ENCODE data around the gene CAMTA1. TPM values are rescaled to one million over a fixed set of nuclear protein-coding genes. Genes with fewer than 3 reads are reported as not detected.

Gene CAMTA1
- total and polyA plus RNA-seq, 8 donors: 42.8 to 213 (median 118) TPM

GRCh38 chr1:7300893-7301663 is 515.8 kb downstream of the CAMTA1 start:
- peaks cover 8 to 32% (median 19%) of the 10 kb centered on the region in 4 donors for H3K4me1 ChIP-seq
- peak overlapping the region in 1 of 5 donors; percentile 80 for H3K27ac ChIP-seq
- peaks cover 0 to 7% (median 0%) of the 10 kb centered on the region in 4 donors for H3K9me3 ChIP-seq
- no peaks in the 10 kb centered on the region for H3K27me3 ChIP-seq
- DNase-seq: peak in 1 of 2 donors; percentile 41
- 75 to 79% (median 77%) methylated on average over 10 of the region's 10 CpGs for WGBS, 5 donors
- TF ChIP-seq CTCF (IDR thresholded peaks at IDR 0.05) (no peak), POLR2AphosphoS5 (IDR thresholded peaks at IDR 0.05) (peak in 1 of 3 donors; percentile 30)
- H3K36me3 ChIP-seq: no peaks in the 10 kb centered on the region
- H3K4me3 ChIP-seq: no peak overlapping the region
- intact Hi-C loops (cut with DNase I; ENCODE audit: low total_unique reads): no loop called here

DNA sequence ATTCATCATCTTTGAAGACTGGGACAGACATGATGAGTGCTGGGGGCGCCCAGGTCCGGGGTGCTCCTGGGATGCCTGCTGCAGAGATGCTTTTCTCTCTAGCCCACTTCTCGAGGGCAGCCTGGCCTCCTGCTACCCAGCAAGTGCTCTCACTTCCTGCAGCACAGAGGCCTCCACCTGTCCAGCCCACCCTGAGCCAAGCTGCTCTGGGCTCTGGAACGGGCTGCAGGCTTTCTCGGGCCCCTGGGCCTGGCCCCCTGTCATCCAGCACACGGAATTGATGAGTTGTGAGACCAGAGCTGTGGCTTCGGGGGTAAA is 516.4 kb downstream of the CAMTA1 start:
- Histone ChIP-seq H3K27me3 (no peaks in the 10 kb centered on the region), H3K4me3 (no peak overlapping the region), H3K9me3 (peaks cover 0 to 4% (median 0%) of the 10 kb centered on the region in 4 donors), H3K27ac (no peak overlapping the region), H3K36me3 (no peaks in the 10 kb centered on the region), H3K4me1 (peaks cover 8 to 32% (median 19%) of the 10 kb centered on the region in 4 donors)
- no peak for DNase-seq
- intact Hi-C loops (cut with DNase I; ENCODE audit: low total_unique reads): no loop called here
- WGBS, 5 donors: 69 to 86% (median 79%) methylated on average over 4 to 7 of the region's 7 CpGs
- TF ChIP-seq POLR2A (IDR thresholded peaks at IDR 0.05): no peak
- TF ChIP-seq CTCF (IDR thresholded peaks at IDR 0.05): no peak
- no peak for TF ChIP-seq POLR2AphosphoS5 (IDR thresholded peaks at IDR 0.05)
- no peak for TF ChIP-seq EP300 (IDR thresholded peaks at IDR 0.05)

DNA sequence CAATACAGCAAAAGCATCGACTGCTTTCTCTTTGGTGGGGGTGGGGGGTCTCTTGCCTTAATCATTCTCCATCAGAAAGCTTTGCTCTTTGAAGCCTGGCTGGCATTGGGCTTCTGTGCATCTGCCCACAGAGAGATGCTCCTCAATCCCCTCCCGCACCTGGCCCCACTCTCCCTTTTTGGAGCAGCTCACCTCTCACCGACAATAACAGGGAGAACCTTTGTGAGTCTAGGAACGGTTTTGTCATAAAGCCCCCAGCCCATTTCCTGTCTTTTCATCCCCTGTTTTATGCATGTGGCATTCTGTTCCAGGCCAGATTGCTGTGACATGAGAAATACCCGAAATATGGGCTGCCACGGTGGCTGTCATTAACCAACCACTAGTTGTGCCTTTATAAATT is 516.9 kb downstream of the CAMTA1 start:
- H3K9me3 ChIP-seq: peaks cover 0 to 6% (median 2%) of the 10 kb centered on the region in 4 donors
- WGBS, 5 donors: 76 to 84% (median 82%) methylated on average over 6 of the region's 6 CpGs
- no peak for TF ChIP-seq CTCF (IDR thresholded peaks at IDR 0.05)
- TF ChIP-seq POLR2AphosphoS5 (IDR thresholded peaks at IDR 0.05): no peak
- no peak for TF ChIP-seq POLR2A (IDR thresholded peaks at IDR 0.05)
- no peak for TF ChIP-seq EP300 (IDR thresholded peaks at IDR 0.05)
- intact Hi-C loops (cut with DNase I; ENCODE audit: low total_unique reads): no loop called here
- H3K27me3 ChIP-seq: no peaks in the 10 kb centered on the region
- no peaks in the 10 kb centered on the region for H3K36me3 ChIP-seq
- no peak overlapping the region for H3K27ac ChIP-seq
- peaks cover 8 to 32% (median 19%) of the 10 kb centered on the region in 4 donors for H3K4me1 ChIP-seq
- no peak for DNase-seq
- no peak overlapping the region for H3K4me3 ChIP-seq

DNA sequence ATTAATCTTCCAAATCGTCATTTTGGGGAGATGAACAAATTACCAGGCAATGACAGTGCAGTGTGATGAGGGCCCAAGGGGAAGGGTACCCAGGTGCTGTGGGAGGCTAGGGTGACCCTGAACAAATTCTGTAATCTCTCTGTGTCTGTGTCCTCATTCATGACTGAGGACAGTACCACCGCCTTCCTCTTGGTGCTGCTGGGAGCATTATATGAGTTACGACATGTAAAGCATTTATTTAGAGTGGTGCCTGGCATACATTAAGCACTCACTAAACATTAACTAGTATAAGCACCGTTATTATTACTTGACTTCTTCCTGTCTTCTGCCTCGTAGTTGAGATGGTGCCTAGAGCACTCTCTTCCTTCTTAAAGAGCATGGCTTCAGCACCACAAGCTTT is 517.6 kb downstream of the CAMTA1 start:
- H3K27ac ChIP-seq: no peak overlapping the region
- peaks cover 5 to 32% (median 18%) of the 10 kb centered on the region in 4 donors for H3K4me1 ChIP-seq
- H3K4me3 ChIP-seq: no peak overlapping the region
- DNase-seq: no peak
- no peaks in the 10 kb centered on the region for H3K27me3 ChIP-seq
- WGBS, 5 donors: 64 to 74% (median 69%) methylated on average over 5 of the region's 5 CpGs
- H3K36me3 ChIP-seq: no peaks in the 10 kb centered on the region
- no peak for TF ChIP-seq CTCF (IDR thresholded peaks at IDR 0.05)
- no peak for TF ChIP-seq POLR2AphosphoS5 (IDR thresholded peaks at IDR 0.05)
- no peak for TF ChIP-seq EP300 (IDR thresholded peaks at IDR 0.05)
- no peak for TF ChIP-seq POLR2A (IDR thresholded peaks at IDR 0.05)
- peaks cover 0 to 12% (median 5%) of the 10 kb centered on the region in 4 donors for H3K9me3 ChIP-seq
- intact Hi-C loops (cut with DNase I; ENCODE audit: low total_unique reads): no loop called here

Measured in stomach (tissue), 9 donors.